A549 (cell line): ENCODE measurements around the gene SLC26A8. TPM values are rescaled to one million over a fixed set of nuclear protein-coding genes. Genes with fewer than 3 reads are reported as not detected.

Experiments
- ATAC-seq, 2 experiments: fragments of 200-7000 bp in 1 of 2; fragments of >200 bp in 1 of 2; cut with Nextera tagmentation in 1 of 2; cut with Tn5 transposase in 1 of 2; 3 replicates each; pipeline versions ENCODE4 v1.8.0 to v1.9.1; 2018 to 2020; ENCODE audit warnings: mild to moderate bottlenecking in 1 of 2, moderate library complexity in 1 of 2
- CTCF ChIA-PET: fragments of 300-600 bp; sonication (Branson Sonifier 250); formaldehyde crosslinking; extraction: SDS; loops from one replicate; lab custom pipeline; 2021; ENCODE audit warnings: antibody characterized with exemption, inconsistent platforms; lab: Yijun Ruan, JAX
- POLR2A ChIA-PET: fragments of 350-600 bp; formaldehyde crosslinking; extraction: SDS; loops from one replicate; lab custom pipeline; 2021; ENCODE audit warnings: antibody characterized with exemption, inconsistent platforms; lab: Yijun Ruan, JAX
- DNase-seq, 2 experiments: peaks; one replicate each; pipeline versions ENCODE4 v3.0.0 to v3.0.0-alpha.2; 2011 to 2016; ENCODE audit warnings: low read depth in 1 of 2, low spot score in 1 of 2
- FAIRE-seq: peaks from 2 replicates; lab custom pipeline; 2011; peaks lifted over from hg19 to GRCh38; lab: Jason Lieb, UNC
- H3K27ac ChIP-seq, 2 experiments: fragments of >200 bp; sonication (Bioruptor Twin); formaldehyde crosslinking; 3 replicates each; pipeline ENCODE4 v1.5.1; 2016 to 2017
- H3K4me1 ChIP-seq: fragments of >200 bp; sonication (Bioruptor Twin); formaldehyde crosslinking; 3 replicates; pipeline ENCODE4 v1.6.1; 2016
- H3K4me2 ChIP-seq: fragments of >200 bp; sonication (Bioruptor Twin); formaldehyde crosslinking; 3 replicates; pipeline ENCODE4 v1.6.1; 2016
- H3K4me3 ChIP-seq: fragments of >200 bp; sonication (Bioruptor Twin); formaldehyde crosslinking; 3 replicates; pipeline ENCODE4 v1.5.1; 2016
- H3K9me3 ChIP-seq: fragments of >200 bp; sonication (Bioruptor Twin); formaldehyde crosslinking; 3 replicates; pipeline ENCODE4 v1.6.1; 2016
- CHD2 ChIP-seq: fragments of 150-350 bp; IDR thresholded peaks from 2 replicates; pipeline ENCODE4 v1.6.1; 2014; ENCODE audit warnings: low read length; ENCODE audit not compliant: partially characterized antibody
- ELK1 ChIP-seq: fragments of 150-350 bp; IDR thresholded peaks from 2 replicates; pipeline ENCODE4 v1.6.1; 2014; ENCODE audit warnings: low read depth, mild to moderate bottlenecking, low read length
- EP300 ChIP-seq, 2 experiments: fragments of >200 bp; sonication (Bioruptor Twin); formaldehyde crosslinking; IDR thresholded peaks; 2 replicates in 1 of 2; 3 replicates in 1 of 2; pipeline ENCODE4 v1.6.1; 2016 to 2017
- ESRRA ChIP-seq: fragments of 150-350 bp; IDR thresholded peaks from 2 replicates; pipeline ENCODE4 v1.6.1; 2014; ENCODE audit warnings: mild to moderate bottlenecking, low read length, borderline replicate concordance
- FOSB ChIP-seq: fragments of 250-450 bp; sonication (Bioruptor Pico); IDR thresholded peaks from 2 replicates; pipeline ENCODE4 v1.5.0; 2020; ENCODE audit warnings: mild to moderate bottlenecking, moderate library complexity
- FOSL2 ChIP-seq, 2 experiments: fragments of 450-650 bp in 1 of 2; fragments of >200 bp in 1 of 2; sonication (Bioruptor Twin) in 1 of 2; formaldehyde crosslinking; IDR thresholded peaks; 2 replicates each; pipeline versions ENCODE4 v1.5.0 to v1.6.1; 2016 to 2020; ENCODE audit warnings: mild to moderate bottlenecking in 1 of 2, moderate library complexity in 1 of 2
- GATA3 ChIP-seq: IDR thresholded peaks from 2 replicates; pipeline ENCODE4 v1.6.1; 2012; ENCODE audit warnings: borderline replicate concordance
- HOXA7 ChIP-seq: fragments of 250-450 bp; sonication (Bioruptor Pico); IDR thresholded peaks from 2 replicates; pipeline ENCODE4 v1.5.0; 2020; ENCODE audit warnings: mild to moderate bottlenecking, moderate library complexity
- HOXB5 ChIP-seq: fragments of 250-450 bp; sonication (Bioruptor Pico); IDR thresholded peaks from 2 replicates; pipeline ENCODE4 v1.5.0; 2020; ENCODE audit warnings: mild to moderate bottlenecking, moderate library complexity
- KDM1A ChIP-seq: fragments of 200-600 bp; sonication (generic); IDR thresholded peaks from 2 replicates; pipeline ENCODE4 v1.6.1; 2016; ENCODE audit warnings: low read depth, mild to moderate bottlenecking
- MAX ChIP-seq: IDR thresholded peaks from 2 replicates; pipeline ENCODE4 v1.6.1; 2012
- MYC ChIP-seq: IDR thresholded peaks from 2 replicates; pipeline ENCODE4 v1.6.1; 2012; ENCODE audit warnings: mild to moderate bottlenecking, inconsistent platforms, low read length, improper control_type of control experiment, borderline replicate concordance
- NFE2L2 ChIP-seq: fragments of 150-350 bp; conservative IDR thresholded peaks from 2 replicates; pipeline ENCODE4 v1.6.1; 2014; ENCODE audit warnings: low read length
- PHF8 ChIP-seq: fragments of 200-600 bp; sonication (generic); IDR thresholded peaks from 2 replicates; pipeline ENCODE4 v1.6.1; 2016; ENCODE audit warnings: low read depth, mild to moderate bottlenecking, antibody characterized with exemption, moderate library complexity, borderline replicate concordance
- POLR2A ChIP-seq: IDR thresholded peaks from 2 replicates; pipeline ENCODE4 v1.6.1; 2012; ENCODE audit warnings: mild to moderate bottlenecking, low read length
- POLR2AphosphoS2 ChIP-seq: conservative IDR thresholded peaks from 2 replicates; pipeline ENCODE4 v1.6.1; 2012; ENCODE audit warnings: low read length, improper control_type of control experiment, inconsistent platforms
- RAD21 ChIP-seq, 2 experiments: fragments of >200 bp in 1 of 2; sonication (Bioruptor Twin) in 1 of 2; formaldehyde crosslinking in 1 of 2; IDR thresholded peaks in 1 of 2; conservative IDR thresholded peaks in 1 of 2; 2 replicates in 1 of 2; 3 replicates in 1 of 2; pipeline ENCODE4 v1.6.1; 2012 to 2018; ENCODE audit warnings: inconsistent platforms in 1 of 2
- RCOR1 ChIP-seq: fragments of 150-350 bp; IDR thresholded peaks from 2 replicates; pipeline ENCODE4 v1.6.1; 2014; ENCODE audit warnings: antibody characterized with exemption, low read length, low read depth
- RFX5 ChIP-seq: fragments of 450-650 bp; IDR thresholded peaks from 2 replicates; pipeline ENCODE4 v1.7.1; 2014; ENCODE audit warnings: antibody characterized with exemption, mild to moderate bottlenecking, moderate library complexity
- SMC3 ChIP-seq: fragments of >200 bp; sonication (Bioruptor Twin); formaldehyde crosslinking; IDR thresholded peaks from 3 replicates; pipeline ENCODE4 v1.6.1; 2018; ENCODE audit warnings: inconsistent platforms
- TFCP2L1 ChIP-seq: fragments of 250-450 bp; sonication (Bioruptor Pico); IDR thresholded peaks from 2 replicates; pipeline ENCODE4 v1.5.0; 2021; ENCODE audit warnings: mild to moderate bottlenecking
- TP53 ChIP-seq: fragments of 250-450 bp; sonication (Bioruptor Pico); IDR thresholded peaks from 2 replicates; pipeline ENCODE4 v1.5.0; 2021; ENCODE audit warnings: mild to moderate bottlenecking, moderate library complexity
- ZSCAN20 ChIP-seq: fragments of 250-450 bp; sonication (Bioruptor Pico); IDR thresholded peaks from 2 replicates; pipeline ENCODE4 v1.8.0; 2022; ENCODE audit warnings: mild to moderate bottlenecking, moderate library complexity
- whole genome bisulfite sequencing: methylation state at CpG from one replicate; pipeline ENCODE4 v1.1.6; 2017; ENCODE audit errors: missing lambda C conversion rate; 5-methylcytosine and 5-hydroxymethylcytosine counted together
- polyA plus RNA-seq, 4 experiments: library from polyadenylated mRNA; depleted of rRNA in 3 of 4; stranded (reverse); fragments of >200 nt; fragmentation: RNase III in 1 of 4; extraction: RNeasy Plus Mini Kit Qiagen cat#74134 plus additional on column Dnase treatment in 1 of 4; gene quantifications; 2 replicates in 3 of 4; 3 replicates in 1 of 4; pipeline ENCODE4 v1.2.3, GENCODE V29; 2011 to 2017
- TF ChIP-seq, protein P1 (sequence below): fragments of 250-450 bp; sonication (Bioruptor Pico); IDR thresholded peaks from 2 replicates; pipeline ENCODE4 v1.5.0; 2020; ENCODE audit warnings: low read depth, mild to moderate bottlenecking, moderate library complexity
- TF ChIP-seq, protein P2 (sequence below): fragments of 450-650 bp; IDR thresholded peaks from 2 replicates; pipeline ENCODE4 v1.6.1; 2014; ENCODE audit warnings: antibody characterized with exemption

SLC26A8 gene
- polyA plus RNA-seq, 2 of the 4 experiments (the other 2 are of a cell fraction), result not detected

DNA sequence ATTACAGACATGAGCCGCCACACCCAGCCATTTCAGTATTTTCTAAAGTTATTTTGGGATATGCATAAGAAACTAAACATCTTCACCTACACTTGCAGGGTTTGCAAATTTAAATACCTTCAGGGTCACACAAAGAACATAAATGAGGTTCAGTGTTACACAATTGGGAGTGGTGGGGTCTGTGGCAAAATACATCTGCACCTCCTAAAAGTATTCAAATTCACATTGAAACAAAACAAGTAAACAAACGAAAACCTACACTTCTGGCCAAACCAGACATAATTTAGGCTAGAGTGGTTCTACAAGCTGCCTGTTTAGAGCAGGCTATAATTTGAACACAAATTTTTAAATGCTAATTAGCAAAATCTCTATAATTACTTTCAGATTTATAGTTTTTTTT is 37.8 kb upstream of the SLC26A8 start:
- ChIA-PET CTCF (interaction anchor here (0.7 kb wide), 2 partner anchors 160 to 605 kb away, joined by 3 read pairs; no protein-coding TSS in a partner anchor), POLR2A (no interaction called here)
- ATAC-seq, result no peak
- peaks cover 31% of the 10 kb centered on the region for H3K4me1 ChIP-seq
- no peaks in the 10 kb centered on the region for H3K9me3 ChIP-seq
- no peak overlapping the region for H3K4me3 ChIP-seq
- TF ChIP-seq HOXB5 (CRISPR knock-in tag) (no peak), ZSCAN20 (CRISPR knock-in tag) (no peak), EP300 (IDR thresholded peaks at IDR 0.05) (no peak), POLR2A (no peak), ELK1 (no peak), SMC3 (no peak), FOSL2 (IDR thresholded peaks at IDR 0.05) (no peak), FOSL2 (CRISPR knock-in tag; IDR thresholded peaks at IDR 0.05) (no peak), RCOR1 (no peak), KDM1A (no peak), FOSB (no peak), HOXA7 (no peak), RAD21 (conservative IDR thresholded peaks at IDR 0.05 in 1 of 2, IDR thresholded peaks at IDR 0.05 in 1 of 2) (no peak)
- TF ChIP-seq, protein P1, sequence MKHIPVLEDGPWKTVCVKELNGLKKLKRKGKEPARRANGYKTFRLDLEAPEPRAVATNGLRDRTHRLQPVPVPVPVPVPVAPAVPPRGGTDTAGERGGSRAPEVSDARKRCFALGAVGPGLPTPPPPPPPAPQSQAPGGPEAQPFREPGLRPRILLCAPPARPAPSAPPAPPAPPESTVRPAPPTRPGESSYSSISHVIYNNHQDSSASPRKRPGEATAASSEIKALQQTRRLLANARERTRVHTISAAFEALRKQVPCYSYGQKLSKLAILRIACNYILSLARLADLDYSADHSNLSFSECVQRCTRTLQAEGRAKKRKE (CRISPR knock-in tag), result no peak
- TF ChIP-seq, protein P2, sequence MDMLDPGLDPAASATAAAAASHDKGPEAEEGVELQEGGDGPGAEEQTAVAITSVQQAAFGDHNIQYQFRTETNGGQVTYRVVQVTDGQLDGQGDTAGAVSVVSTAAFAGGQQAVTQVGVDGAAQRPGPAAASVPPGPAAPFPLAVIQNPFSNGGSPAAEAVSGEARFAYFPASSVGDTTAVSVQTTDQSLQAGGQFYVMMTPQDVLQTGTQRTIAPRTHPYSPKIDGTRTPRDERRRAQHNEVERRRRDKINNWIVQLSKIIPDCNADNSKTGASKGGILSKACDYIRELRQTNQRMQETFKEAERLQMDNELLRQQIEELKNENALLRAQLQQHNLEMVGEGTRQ, result no peak
- H3K27ac ChIP-seq, result no peak overlapping the region
- DNase-seq, result no peak
- no peak overlapping the region for H3K4me2 ChIP-seq
- WGBS, result 79% methylated on average over 2 of the region's 2 CpGs
- no peak for FAIRE-seq

- no peak for FAIRE-seq
Observed at GRCh38 chr6:36061236-36061635, 36.8 kb upstream of the SLC26A8 start.

DNA sequence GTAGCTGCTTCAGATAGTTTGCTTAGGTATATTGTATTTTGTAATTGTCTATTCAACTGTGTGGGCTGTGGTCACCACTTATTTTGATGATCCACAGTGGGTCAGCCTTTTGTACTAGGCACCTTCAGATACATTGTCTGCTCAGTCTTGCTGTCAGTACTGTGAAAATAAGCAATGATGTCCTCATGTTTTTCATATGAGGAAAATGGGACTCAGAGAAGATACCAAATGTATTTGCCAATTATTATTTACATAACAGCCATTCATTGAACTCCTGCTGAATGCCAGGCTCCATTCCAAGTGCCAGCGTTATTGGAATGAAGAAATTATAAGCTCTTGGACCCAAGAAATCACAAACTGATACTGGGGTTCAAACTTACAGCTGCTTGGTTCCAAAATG is 31.7 kb upstream of the SLC26A8 start:
- Histone ChIP-seq H3K27ac (no peak overlapping the region), H3K4me2 (no peak overlapping the region), H3K4me3 (no peak overlapping the region), H3K9me3 (no peaks in the 10 kb centered on the region), H3K4me1 (no peaks in the 10 kb centered on the region)
- ChIA-PET POLR2A (no interaction called here), CTCF (interaction anchor here (0.6 to 1.3 kb wide), 2 partner anchors 28 to 39 kb away, joined by 3 read pairs; partner anchors contain the start of gene MAPK14)
- FAIRE-seq, result no peak
- TF ChIP-seq RAD21 (conservative IDR thresholded peaks at IDR 0.05 in 1 of 2, IDR thresholded peaks at IDR 0.05 in 1 of 2) (no peak), EP300 (IDR thresholded peaks at IDR 0.05) (no peak), HOXB5 (CRISPR knock-in tag) (no peak), HOXA7 (no peak), MAX (no peak), FOSL2 (IDR thresholded peaks at IDR 0.05) (no peak), FOSL2 (CRISPR knock-in tag; IDR thresholded peaks at IDR 0.05) (no peak), NFE2L2 (no peak), ESRRA (no peak), MYC (no peak), ZSCAN20 (CRISPR knock-in tag) (no peak), TP53 (CRISPR knock-in tag) (no peak), CHD2 (no peak), PHF8 (no peak), RFX5 (no peak), POLR2AphosphoS2 (no peak), GATA3 (no peak), KDM1A (no peak)
- TF ChIP-seq, protein P2, result no peak
- ATAC-seq, result no peak
- DNase-seq, result no peak
- WGBS, result 73% methylated on average over 1 of the region's 1 CpG

More at GRCh38 chr6:36061236-36061635, 36.8 kb upstream of the SLC26A8 start:
- TF ChIP-seq FOSB (no peak), TFCP2L1 (CRISPR knock-in tag) (no peak), ESRRA (no peak), RCOR1 (no peak)
- TF ChIP-seq, all 56 proteins: peak for 0
- Histone ChIP-seq H3K4me1 (peaks cover 21% of the 10 kb centered on the region), H3K27ac (no peak overlapping the region), H3K4me3 (no peak overlapping the region), H3K4me2 (no peak overlapping the region), H3K9me3 (no peaks in the 10 kb centered on the region)
- CTCF ChIA-PET, result interaction anchor here (1.2 to 3.2 kb wide), 2 partner anchors 34 kb away, joined by 4 to 9 read pairs; partner anchors contain the start of gene MAPK14
- POLR2A ChIA-PET, result no interaction called here
- DNase-seq (no peak), ATAC-seq (no peak)
- 44% methylated on average over 2 of the region's 2 CpGs for WGBS
